K562 (cell line): ENCODE results near the gene AP1S3. TPM values are rescaled to one million over a fixed set of nuclear protein-coding genes. Genes with fewer than 3 reads are reported as not detected.

Experiments used
- ATAC-seq: fragments of 200-7000 bp; cut with Tn5 transposase; 3 replicates; pipeline ENCODE4 v1.9.1; 2020; ENCODE audit warnings: moderate library complexity
- BruUV-seq: library from RNA; stranded (reverse); fragments of 400-500 nt; replicated peaks from 2 replicates; lab custom pipeline; 2021; lab: Mats Ljungman, UMichigan
- CTCF ChIA-PET: fragments of 300-600 bp; formaldehyde crosslinking; extraction: SDS; loops from one replicate; lab custom pipeline; 2021; ENCODE audit warnings: low intra/inter-chr PET ratio; lab: Yijun Ruan, JAX
- POLR2A ChIA-PET: fragments of 300-600, 350-650 bp; sonication (Branson Sonifier 250); formaldehyde crosslinking; extraction: SDS; loops from one replicate; lab custom pipeline; 2021; ENCODE audit warnings: antibody characterized with exemption, inconsistent platforms; lab: Yijun Ruan, JAX
- DNase-seq, 4 experiments: peaks; one replicate each; pipeline versions ENCODE4 v3.0.0 to v3.0.0-alpha.2; 2011 to 2018; ENCODE audit warnings: low spot score in 3 of 4, mixed read lengths in 3 of 4; ENCODE audit errors: extremely low read depth in 1 of 4
- FAIRE-seq: peaks from 2 replicates; lab custom pipeline; 2011; peaks lifted over from hg19 to GRCh38; lab: Jason Lieb, UNC
- H2AFZ ChIP-seq: 2 replicates; pipeline ENCODE4 v1.6.0; 2011; ENCODE audit warnings: low read depth, low read length, control low read depth, inconsistent platforms
- H3K27ac ChIP-seq: fragments of 200-600 bp; 3 replicates; pipeline ENCODE4 v1.8.0; 2011; ENCODE audit warnings: low read depth, mild to moderate bottlenecking, control low read depth, inconsistent platforms, low read length, moderate library complexity, mixed read lengths; ENCODE audit errors: extremely low read depth
- H3K27me3 ChIP-seq, 2 experiments: fragments of 300-600 bp in 1 of 2; 2 replicates in 1 of 2; 3 replicates in 1 of 2; pipeline versions ENCODE4 v1.6.0 to v1.8.0; 2011; ENCODE audit warnings: inconsistent platforms in 2 of 2, low read length in 2 of 2, mild to moderate bottlenecking in 1 of 2, mixed read lengths in 1 of 2, moderate library complexity in 1 of 2; ENCODE audit not compliant: control insufficient read depth in 2 of 2, insufficient read depth in 2 of 2
- H3K36me3 ChIP-seq: fragments of 300-600 bp; 3 replicates; pipeline ENCODE4 v1.8.0; 2011; ENCODE audit warnings: mild to moderate bottlenecking, low read length, inconsistent platforms; ENCODE audit not compliant: control insufficient read depth, insufficient read depth
- H3K4me1 ChIP-seq, 2 experiments: fragments of 200-600 bp in 1 of 2; replicated peaks in 1 of 2; 2 replicates in 1 of 2; 3 replicates in 1 of 2; pipeline versions ENCODE4 v1.5.1 to v1.8.0; 2011; ENCODE audit warnings: inconsistent platforms in 2 of 2, low read length in 2 of 2, mild to moderate bottlenecking in 1 of 2, mixed read lengths in 1 of 2, moderate library complexity in 1 of 2; ENCODE audit not compliant: control insufficient read depth in 2 of 2, insufficient read depth in 2 of 2
- H3K4me2 ChIP-seq: 2 replicates; pipeline ENCODE4 v1.6.1; 2011; ENCODE audit warnings: low read length, control low read depth, inconsistent platforms, mixed read lengths; ENCODE audit not compliant: insufficient read depth
- H3K4me3 ChIP-seq: fragments of 200-600 bp; sonication (generic), shearing (Covaris generic); 2 replicates; pipeline ENCODE4 v1.5.1; 2016; ENCODE audit warnings: control low read depth, inconsistent platforms
- H3K79me2 ChIP-seq: fragments of 200-600 bp; 3 replicates; pipeline ENCODE4 v1.8.0; 2011; ENCODE audit warnings: low read length, inconsistent platforms; ENCODE audit not compliant: control insufficient read depth, insufficient read depth
- H3K9ac ChIP-seq, 2 experiments: 2 replicates each; pipeline versions ENCODE4 v1.6.0 to v1.6.1; 2011; ENCODE audit warnings: low read depth in 2 of 2, low read length in 2 of 2, control low read depth in 1 of 2, inconsistent platforms in 1 of 2, mild to moderate bottlenecking in 1 of 2, mixed read lengths in 1 of 2; ENCODE audit not compliant: insufficient read depth in 1 of 2
- H3K9me1 ChIP-seq: one replicate; pipeline ENCODE4 v1.6.0; 2011; ENCODE audit warnings: inconsistent platforms, mild to moderate bottlenecking, low read length, moderate library complexity; ENCODE audit not compliant: control insufficient read depth, insufficient read depth
- H3K9me3 ChIP-seq: replicated peaks from 2 replicates; pipeline ENCODE4 v1.5.1; 2011; ENCODE audit warnings: low read depth, low read length, inconsistent platforms; ENCODE audit not compliant: control insufficient read depth, insufficient read depth
- H4K20me1 ChIP-seq: replicated peaks from 2 replicates; pipeline ENCODE4 v1.6.1; 2011; ENCODE audit warnings: low read length, inconsistent platforms, mixed read lengths; ENCODE audit not compliant: control insufficient read depth, insufficient read depth
- CBX2 ChIP-seq: fragments of 200-600 bp; sonication (generic); IDR thresholded peaks from one replicate; pipeline ENCODE4 v1.6.1; 2012; ENCODE audit warnings: mild to moderate bottlenecking, low read length, inconsistent platforms; ENCODE audit not compliant: insufficient read depth, poor library complexity, severe bottlenecking
- ERF ChIP-seq: fragments of 450-650 bp; formaldehyde crosslinking; IDR thresholded peaks from 2 replicates; pipeline ENCODE4 v1.4.0; 2020; ENCODE audit warnings: mild to moderate bottlenecking, mixed read lengths
- GTF2E2 ChIP-seq: fragments of 200-800 bp; sonication (Bioruptor generic); IDR thresholded peaks from 2 replicates; pipeline ENCODE4 v1.6.1; 2016; ENCODE audit warnings: missing genetic modification characterization, missing compliant biosample characterization
- IRF9 ChIP-seq: fragments of 450-650 bp; IDR thresholded peaks from 2 replicates; pipeline ENCODE4 v1.6.1; 2016; ENCODE audit warnings: missing biosample characterization, missing genetic modification characterization
- NCOA4 ChIP-seq: fragments of 450-650 bp; IDR thresholded peaks from 2 replicates; pipeline ENCODE4 v1.6.1; 2018; ENCODE audit warnings: mild to moderate bottlenecking; ENCODE audit not compliant: partially characterized antibody
- NFATC3 ChIP-seq: fragments of 450-650 bp; IDR thresholded peaks from 2 replicates; pipeline ENCODE4 v1.6.1; 2017; ENCODE audit warnings: mild to moderate bottlenecking
- PCBP1 ChIP-seq: fragments of 200-400 bp; formaldehyde crosslinking; IDR thresholded peaks from 2 replicates; pipeline ENCODE4 v1.6.1; 2018; ENCODE audit warnings: mild to moderate bottlenecking, low read depth, low read length; ENCODE audit not compliant: poor library complexity, severe bottlenecking
- PPARD ChIP-seq: fragments of 250-450 bp; sonication (Bioruptor Pico); IDR thresholded peaks from 2 replicates; pipeline ENCODE4 v1.8.0; 2022; ENCODE audit warnings: inconsistent platforms, mild to moderate bottlenecking, moderate library complexity
- RBFOX2 ChIP-seq: fragments of 200-400 bp; formaldehyde crosslinking; IDR thresholded peaks from 2 replicates; pipeline ENCODE4 v1.6.1; 2017; ENCODE audit warnings: low read depth, mild to moderate bottlenecking, low read length, moderate library complexity
- TSHZ1 ChIP-seq: fragments of 250-450 bp; sonication (Bioruptor Pico); IDR thresholded peaks from 2 replicates; pipeline ENCODE4 v1.4.0; 2020; ENCODE audit warnings: mild to moderate bottlenecking, moderate library complexity
- ZFP30 ChIP-seq: fragments of 250-450 bp; sonication (Bioruptor Pico); IDR thresholded peaks from 2 replicates; pipeline ENCODE4 v1.8.0; 2022; ENCODE audit warnings: moderate library complexity, mild to moderate bottlenecking, inconsistent platforms, borderline replicate concordance
- ZNF140 ChIP-seq: fragments of 250-450 bp; sonication (Bioruptor Pico); IDR thresholded peaks from 2 replicates; pipeline ENCODE4 v1.8.0; 2021; ENCODE audit warnings: moderate library complexity, mild to moderate bottlenecking, inconsistent platforms
- ZNF311 ChIP-seq: fragments of 250-450 bp; sonication (Bioruptor Pico); IDR thresholded peaks from 2 replicates; pipeline ENCODE4 v1.4.0; 2020; ENCODE audit warnings: mild to moderate bottlenecking, moderate library complexity
- ZNF518B ChIP-seq: fragments of 250-450 bp; sonication (Bioruptor Pico); IDR thresholded peaks from 2 replicates; pipeline ENCODE4 v1.5.0; 2021; ENCODE audit warnings: mild to moderate bottlenecking, moderate library complexity
- ZNF583 ChIP-seq: fragments of 250-450 bp; sonication (Bioruptor Pico); IDR thresholded peaks from 2 replicates; pipeline ENCODE4 v1.4.0; 2020
- ZNF696 ChIP-seq: fragments of 250-450 bp; sonication (Bioruptor Pico); conservative IDR thresholded peaks from 2 replicates; pipeline ENCODE4 v1.4.0; 2020; ENCODE audit warnings: mild to moderate bottlenecking, moderate library complexity
- WGBS: fragments of 100-300 bp; shearing (Covaris generic); methylation state at CpG from one replicate; pipeline ENCODE4 v1.1.6; 2016; ENCODE audit warnings: low coverage, mixed read lengths; ENCODE audit not compliant: insufficient coverage; ENCODE audit errors: missing lambda C conversion rate; 5-methylcytosine and 5-hydroxymethylcytosine counted together
- in situ Hi-C: fragments of 300-500 bp; cut with MboI; formaldehyde crosslinking; loops from 4 replicates; pipeline ENCODE4 v1.15.0; 2018; ENCODE audit warnings: inconsistent platforms, mixed read lengths
- intact Hi-C: fragments of 100-400 bp; cut with micrococcal nuclease; formaldehyde crosslinking; loops from 2 replicates; pipeline ENCODE4 v1.14.2; 2022
- polyA plus RNA-seq, 8 experiments: library from polyadenylated mRNA; depleted of rRNA in 4 of 8; stranded (reverse) in 5 of 8; unstranded in 3 of 8; fragments of >200 nt; fragmentation: Nextera tagmentation in 2 of 8; fragmentation: Illumina TruSeq in 1 of 8; extraction: Ambion mirVana in 2 of 8; extraction: Trizol in 1 of 8; gene quantifications; 2 replicates each; pipeline versions ENCODE4 v1.2.1 to v1.2.3, GENCODE V29; 2011 to 2014; ENCODE audit warnings: inconsistent platforms in 1 of 8, missing spikeins in 1 of 8
- total RNA-seq, 7 experiments: library from RNA; depleted of rRNA in 6 of 7; stranded (reverse); fragments of >200 nt in 6 of 7; fragmentation: Illumina TruSeq in 2 of 7; extraction: Trizol in 2 of 7; gene quantifications; 2 replicates each; pipeline versions ENCODE4 v1.2.1 to v1.2.3, GENCODE V29; 2011 to 2021; ENCODE audit warnings: low replicate concordance in 1 of 7

Gene AP1S3
- total and polyA plus RNA-seq, 9 of the 15 experiments (the other 6 are each of a cell fraction or from before 2014, with no cell fraction given): 0.50 to 3.8 (median 2.1) TPM

GRCh38 chr2:223880796-223881195 lies 43.4 kb upstream of the AP1S3 start:
- BruUV-seq: no TSS peak
- no peak overlapping the region for H3K9ac ChIP-seq
- no peak overlapping the region for H3K27ac ChIP-seq
- in situ Hi-C loops (no loop called here), intact Hi-C loops (no loop called here)
- peaks cover 24% of the 10 kb centered on the region; the same call in 2 of the 3 replicates for H3K36me3 ChIP-seq
- no peak overlapping the region for H3K4me2 ChIP-seq
- ATAC-seq (no peak), FAIRE-seq (no peak), DNase-seq (no peak)
- H3K9me3 ChIP-seq: no peaks in the 10 kb centered on the region
- H4K20me1 ChIP-seq: no peaks in the 10 kb centered on the region
- H3K9me1 ChIP-seq: no peaks in the 10 kb centered on the region
- CTCF ChIA-PET: no interaction called here
- H3K4me1 ChIP-seq: no peaks in the 10 kb centered on the region
- H3K79me2 ChIP-seq: no peaks in the 10 kb centered on the region
- 58% methylated on average over 4 of the region's 4 CpGs for WGBS
- no peak overlapping the region for H2AFZ ChIP-seq
- POLR2A ChIA-PET: no interaction called here
- no peaks in the 10 kb centered on the region for H3K27me3 ChIP-seq
- TF ChIP-seq ZFP30 (no peak), ZNF311 (CRISPR knock-in tag) (no peak), ZNF583 (no peak), ZNF140 (CRISPR knock-in tag) (no peak), PCBP1 (no peak), PPARD (no peak), NFATC3 (no peak), CBX2 (no peak), GTF2E2 (tag) (no peak), ZNF518B (CRISPR knock-in tag) (no peak), ERF (CRISPR knock-in tag) (no peak), RBFOX2 (no peak), NCOA4 (no peak), IRF9 (tag) (no peak), TSHZ1 (CRISPR knock-in tag) (no peak), ZNF696 (CRISPR knock-in tag) (no peak)
- H3K4me3 ChIP-seq: no peak overlapping the region
